Hematopoietic multipotent progenitor cell treated with erythropoietin and hydrocortisone succinate and interleukin-3 and kit ligand, for 6 days (in vitro differentiated cells): ENCODE results near the gene YAP1.

Source experiments
- DNase-seq: peaks from one replicate; pipeline ENCODE4 v3.0.0-alpha.2; 2015

Gene YAP1

GRCh38 chr11:102202972-102203371 is 92.7 kb downstream of the YAP1 start:
- no peak for DNase-seq

- DNase-seq: no peak
These were observed 93.9 kb downstream of the YAP1 start for GRCh38 chr11:102204174-102204573.

- DNase-seq: no peak
These were observed 95.6 kb downstream of the YAP1 start for GRCh38 chr11:102205805-102206204.

- DNase-seq: no peak
These were observed 98.6 kb downstream of the YAP1 start for GRCh38 chr11:102208835-102209234.

- no peak for DNase-seq
These were observed 104.4 kb downstream of the YAP1 start for GRCh38 chr11:102214623-102215022.

- DNase-seq: no peak
These were observed 106.3 kb downstream of the YAP1 start for GRCh38 chr11:102216433-102217075.

- DNase-seq: peak; percentile 9
These were observed 110.7 kb downstream of the YAP1 start for GRCh38 chr11:102220728-102221467.

- no peak for DNase-seq
These were observed 113.6 kb downstream of the YAP1 start for GRCh38 chr11:102223859-102224258.

GRCh38 chr11:102225689-102226568 is 115.7 kb downstream of the YAP1 start:
- no peak for DNase-seq

- no peak for DNase-seq
These were observed 116.6 kb downstream of the YAP1 start for GRCh38 chr11:102226702-102227490.

GRCh38 chr11:102229510-102230123 is 119.4 kb downstream of the YAP1 start:
- no peak for DNase-seq

GRCh38 chr11:102230186-102230585 is 119.9 kb downstream of the YAP1 start:
- no peak for DNase-seq

- no peak for DNase-seq
These were observed 120.7 kb downstream of the YAP1 start for GRCh38 chr11:102230911-102231310.

GRCh38 chr11:102234779-102235439 is 124.7 kb downstream of the YAP1 start:
- DNase-seq: no peak

- DNase-seq: no peak
These were observed 127.0 kb downstream of the YAP1 start for GRCh38 chr11:102237096-102237735.

GRCh38 chr11:102238391-102238821 is 128.2 kb downstream of the YAP1 start:
- no peak for DNase-seq

GRCh38 chr11:102239448-102239847 is 129.2 kb downstream of the YAP1 start:
- no peak for DNase-seq

- DNase-seq: no peak
These were observed 129.7 kb downstream of the YAP1 start for GRCh38 chr11:102239911-102240310.

- DNase-seq: no peak
These were observed 130.3 kb downstream of the YAP1 start for GRCh38 chr11:102240502-102240901.

GRCh38 chr11:102241026-102241425 is 130.8 kb downstream of the YAP1 start:
- DNase-seq: no peak

- no peak for DNase-seq
These were observed 133.2 kb downstream of the YAP1 start for GRCh38 chr11:102243399-102243884.
